ENCODE data around the gene MLC1.

The MLC1 gene

GRCh38 chr22:50084080-50084477, 1.1 kb downstream of the MLC1 start:
- H3K4me3 ChIP-seq (ENCODE audit: low read length, poor library complexity, severe bottlenecking), result no peak overlapping the region
- no peaks in the 10 kb centered on the region for H3K27me3 ChIP-seq (ENCODE audit: insufficient read depth, low read length, poor library complexity, severe bottlenecking)
- H3K4me1 ChIP-seq (ENCODE audit: insufficient read depth, low read length, poor library complexity, severe bottlenecking), result peaks cover 20% of the 10 kb centered on the region
- peaks cover 20% of the 10 kb centered on the region; the same call in 1 of the 2 replicates for H3K79me2 ChIP-seq (ENCODE audit: insufficient read depth, low read length)
- H3F3A ChIP-seq (ENCODE audit: low read depth), result 0 out of 2 replicates have a peak, but pooled peaks cover 3% of the 10 kb centered on the region
- no peaks in the 10 kb centered on the region for H3K36me3 ChIP-seq (ENCODE audit: insufficient read depth, low read length)
- H3K9me3 ChIP-seq (ENCODE audit: insufficient read depth, low read depth, low read length), result peaks cover 3% of the 10 kb centered on the region; the same call in 1 of the 2 replicates
- H3K9ac ChIP-seq (ENCODE audit: low read depth, low read length, poor library complexity, severe bottlenecking), result no peak overlapping the region
- no peak overlapping the region for H2AFZ ChIP-seq (ENCODE audit: low read length)
- no peaks in the 10 kb centered on the region for H4K20me1 ChIP-seq (ENCODE audit: insufficient read depth, low read length, poor library complexity, severe bottlenecking)
- TF ChIP-seq EZH2phosphoT487 (IDR thresholded peaks at IDR 0.05; ENCODE audit: borderline replicate concordance) (no peak), CTCF (conservative IDR thresholded peaks at IDR 0.05; ENCODE audit: low read length) (no peak)
- H3K4me2 ChIP-seq (ENCODE audit: low read depth, low read length, poor library complexity, severe bottlenecking), result no peak overlapping the region
- no peaks in the 10 kb centered on the region for H3K9me2 ChIP-seq (replicated peaks; ENCODE audit: low read depth, low read length)

- TF ChIP-seq EZH2phosphoT487 (IDR thresholded peaks at IDR 0.05; ENCODE audit: borderline replicate concordance) (no peak), CTCF (conservative IDR thresholded peaks at IDR 0.05; ENCODE audit: low read length) (no peak)
- Histone ChIP-seq H3K9me3 (ENCODE audit: insufficient read depth, low read depth, low read length) (peaks cover 3% of the 10 kb centered on the region; the same call in 1 of the 2 replicates), H3F3A (ENCODE audit: low read depth) (0 out of 2 replicates have a peak, but pooled peaks cover 3% of the 10 kb centered on the region), H3K9me2 (replicated peaks; ENCODE audit: low read depth, low read length) (no peaks in the 10 kb centered on the region), H3K36me3 (ENCODE audit: insufficient read depth, low read length) (no peaks in the 10 kb centered on the region), H3K27me3 (ENCODE audit: insufficient read depth, low read length, poor library complexity, severe bottlenecking) (no peaks in the 10 kb centered on the region), H4K20me1 (ENCODE audit: insufficient read depth, low read length, poor library complexity, severe bottlenecking) (no peaks in the 10 kb centered on the region), H3K9ac (ENCODE audit: low read depth, low read length, poor library complexity, severe bottlenecking) (no peak overlapping the region), H3K4me2 (ENCODE audit: low read depth, low read length, poor library complexity, severe bottlenecking) (no peak overlapping the region), H3K4me1 (ENCODE audit: insufficient read depth, low read length, poor library complexity, severe bottlenecking) (peaks cover 20% of the 10 kb centered on the region), H3K79me2 (ENCODE audit: insufficient read depth, low read length) (peaks cover 20% of the 10 kb centered on the region; the same call in 1 of the 2 replicates), H2AFZ (ENCODE audit: low read length) (no peak overlapping the region), H3K4me3 (ENCODE audit: low read length, poor library complexity, severe bottlenecking) (no peak overlapping the region)
Observed at GRCh38 chr22:50083462-50084079, 1.7 kb downstream of the MLC1 start.

GRCh38 chr22:50082961-50083461, 2.2 kb downstream of the MLC1 start:
- Histone ChIP-seq H4K20me1 (ENCODE audit: insufficient read depth, low read length, poor library complexity, severe bottlenecking) (no peaks in the 10 kb centered on the region), H3K27me3 (ENCODE audit: insufficient read depth, low read length, poor library complexity, severe bottlenecking) (no peaks in the 10 kb centered on the region), H3K36me3 (ENCODE audit: insufficient read depth, low read length) (no peaks in the 10 kb centered on the region), H3K4me3 (ENCODE audit: low read length, poor library complexity, severe bottlenecking) (no peak overlapping the region), H3K79me2 (ENCODE audit: insufficient read depth, low read length) (peaks cover 20% of the 10 kb centered on the region; the same call in 1 of the 2 replicates), H3K4me1 (ENCODE audit: insufficient read depth, low read length, poor library complexity, severe bottlenecking) (peaks cover 20% of the 10 kb centered on the region), H2AFZ (ENCODE audit: low read length) (no peak overlapping the region), H3K9ac (ENCODE audit: low read depth, low read length, poor library complexity, severe bottlenecking) (no peak overlapping the region), H3F3A (ENCODE audit: low read depth) (0 out of 2 replicates have a peak, but pooled peaks cover 3% of the 10 kb centered on the region), H3K9me3 (ENCODE audit: insufficient read depth, low read depth, low read length) (peaks cover 3% of the 10 kb centered on the region; the same call in 1 of the 2 replicates), H3K4me2 (ENCODE audit: low read depth, low read length, poor library complexity, severe bottlenecking) (no peak overlapping the region), H3K9me2 (replicated peaks; ENCODE audit: low read depth, low read length) (no peaks in the 10 kb centered on the region)
- TF ChIP-seq CTCF (conservative IDR thresholded peaks at IDR 0.05; ENCODE audit: low read length) (no peak), EZH2phosphoT487 (IDR thresholded peaks at IDR 0.05; ENCODE audit: borderline replicate concordance) (no peak)
